GM12878 (cell line): Measurements from ENCODE around the gene MRPS27. TPM values are rescaled to one million over a fixed set of nuclear protein-coding genes. Genes with fewer than 3 reads are reported as not detected.

ENCODE experiments used
- ASH2L ChIP-seq: fragments of 300-600, 200-600 bp; sonication (generic); IDR thresholded peaks from 2 replicates; pipeline ENCODE4 v1.6.1; 2017; ENCODE audit warnings: low read depth, mild to moderate bottlenecking, borderline replicate concordance
- BRCA1 ChIP-seq: IDR thresholded peaks from 2 replicates; pipeline ENCODE4 v1.6.1; 2011; ENCODE audit warnings: low read depth, low read length, improper control_type of control experiment
- CBFB ChIP-seq: IDR thresholded peaks from 2 replicates; pipeline ENCODE4 v1.6.1; 2016; ENCODE audit warnings: antibody characterized with exemption, low read depth
- FOXK2 ChIP-seq: fragments of 450-650 bp; IDR thresholded peaks from 2 replicates; pipeline ENCODE4 v1.6.1; 2017; ENCODE audit warnings: mild to moderate bottlenecking, moderate library complexity
- FOXM1 ChIP-seq: IDR thresholded peaks from 2 replicates; pipeline ENCODE4 v1.6.1; 2012; ENCODE audit warnings: low read depth, mild to moderate bottlenecking, inconsistent platforms, low read length, moderate library complexity
- GABPA ChIP-seq: IDR thresholded peaks from 2 replicates; pipeline ENCODE4 v1.6.1; 2014; ENCODE audit warnings: antibody characterized with exemption, low read depth, mild to moderate bottlenecking, inconsistent platforms
- JUNB ChIP-seq: IDR thresholded peaks from 2 replicates; pipeline ENCODE4 v1.6.1; 2016; ENCODE audit warnings: antibody characterized with exemption, mild to moderate bottlenecking
- MTA2 ChIP-seq: fragments of 450-650 bp; IDR thresholded peaks from 2 replicates; pipeline ENCODE4 v1.6.1; 2016; ENCODE audit warnings: low read depth, mild to moderate bottlenecking, moderate library complexity
- NFIC ChIP-seq: IDR thresholded peaks from 2 replicates; pipeline ENCODE4 v1.6.1; 2012; ENCODE audit warnings: low read depth, mild to moderate bottlenecking, inconsistent platforms, low read length, moderate library complexity
- NR2C2 ChIP-seq: IDR thresholded peaks from 2 replicates; pipeline ENCODE4 v1.6.1; 2011; ENCODE audit warnings: borderline replicate concordance, low read depth; ENCODE audit not compliant: control insufficient read depth, insufficient read length
- PML ChIP-seq: IDR thresholded peaks from 2 replicates; pipeline ENCODE4 v1.6.1; 2012; ENCODE audit warnings: low read length, inconsistent platforms
- POLR2A ChIP-seq: IDR thresholded peaks from 2 replicates; pipeline ENCODE4 v1.6.1; 2011; ENCODE audit warnings: low read depth, mild to moderate bottlenecking, low read length
- POLR2AphosphoS5 ChIP-seq: IDR thresholded peaks from 2 replicates; pipeline ENCODE4 v1.6.1; 2011; ENCODE audit warnings: mild to moderate bottlenecking, low read length, inconsistent platforms
- POU2F2 ChIP-seq: IDR thresholded peaks from 3 replicates; pipeline ENCODE4 v1.6.1; 2011; ENCODE audit warnings: low read depth, mild to moderate bottlenecking, low read length, borderline replicate concordance
- SIN3A ChIP-seq: IDR thresholded peaks from 2 replicates; pipeline ENCODE4 v1.6.1; 2012; ENCODE audit warnings: low read depth, low read length, improper control_type of control experiment
- SREBF2 ChIP-seq: IDR thresholded peaks from 2 replicates; pipeline ENCODE4 v1.6.1; 2012; ENCODE audit warnings: mild to moderate bottlenecking, low read length
- TAF1 ChIP-seq: IDR thresholded peaks from 2 replicates; pipeline ENCODE4 v1.6.1; 2011; ENCODE audit warnings: mild to moderate bottlenecking, low read depth, low read length, borderline replicate concordance
- TCF3 ChIP-seq: IDR thresholded peaks from 2 replicates; pipeline ENCODE4 v1.6.1; 2012; ENCODE audit warnings: low read depth, mild to moderate bottlenecking, low read length, borderline replicate concordance; ENCODE audit not compliant: insufficient read depth
- YBX1 ChIP-seq: fragments of 450-650 bp; IDR thresholded peaks from 2 replicates; pipeline ENCODE4 v1.6.1; 2016; ENCODE audit warnings: antibody characterized with exemption
- ZNF622 ChIP-seq: fragments of 450-650 bp; IDR thresholded peaks from 2 replicates; pipeline ENCODE4 v1.6.1; 2017; ENCODE audit warnings: mild to moderate bottlenecking, inconsistent platforms
- polyA plus RNA-seq, 11 experiments: library from polyadenylated mRNA; depleted of rRNA in 4 of 11; unstranded in 6 of 11; stranded (reverse) in 5 of 11; fragments of >200 nt; fragmentation: Nextera tagmentation in 4 of 11; fragmentation: Illumina TruSeq in 1 of 11; extraction: Ambion mirVana in 4 of 11; extraction: Trizol in 1 of 11; gene quantifications; 1 replicate in 1 of 11; 2 replicates in 10 of 11; pipeline versions ENCODE4 v1.2.1 to v1.2.3, GENCODE V29; 2011 to 2016; ENCODE audit warnings: inconsistent platforms in 2 of 11, missing spikeins in 2 of 11, low read depth in 1 of 11
- total RNA-seq, 4 experiments: library from RNA; depleted of rRNA in 3 of 4; stranded (reverse); fragments of >200 nt in 3 of 4; fragmentation: Illumina TruSeq in 1 of 4; extraction: Trizol in 1 of 4; gene quantifications; 2 replicates each; pipeline versions ENCODE4 v1.2.1 to v1.2.3, GENCODE V29; 2013 to 2021
- TF ChIP-seq, protein P1 (sequence below): fragments of 450-650 bp; formaldehyde crosslinking; IDR thresholded peaks from 2 replicates; pipeline ENCODE4 v1.5.0; 2022; ENCODE audit warnings: mild to moderate bottlenecking, missing genetic modification characterization
- TF ChIP-seq, protein P2 (sequence below): IDR thresholded peaks from 2 replicates; pipeline ENCODE4 v1.6.1; 2012; ENCODE audit warnings: improper control_type of control experiment, low read depth, low read length; ENCODE audit not compliant: insufficient replicate concordance
- TF ChIP-seq, protein P3 (sequence below): fragments of 450-650 bp; IDR thresholded peaks from 2 replicates; pipeline ENCODE4 v1.6.1; 2017; ENCODE audit warnings: low read depth, mild to moderate bottlenecking, moderate library complexity

The MRPS27 gene
- total and polyA plus RNA-seq, 10 of the 15 experiments (the other 5 are each of a cell fraction or from before 2014, with no cell fraction given) = 61.0 to 128 (median 93.0) TPM

DNA sequence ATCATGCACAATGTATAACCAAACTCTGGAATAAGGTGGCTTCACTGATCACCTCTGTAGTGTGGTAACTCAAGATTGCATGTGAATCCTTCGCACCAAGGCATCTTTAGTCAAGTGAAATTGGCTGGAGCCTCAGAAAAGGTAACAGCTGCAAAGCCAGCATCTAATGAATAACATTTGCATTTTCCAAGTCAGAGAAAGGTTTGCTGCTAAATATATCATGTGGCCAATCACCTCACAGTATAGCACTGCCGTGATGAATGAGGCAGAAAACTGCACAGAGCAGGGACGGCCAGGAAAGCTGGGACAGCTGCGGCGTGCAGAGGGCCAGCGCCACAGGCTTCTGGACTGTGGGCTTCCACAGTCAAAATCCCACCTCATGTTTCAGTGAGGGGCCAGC lies 18.5 kb downstream of the MRPS27 start (continued):
- TF ChIP-seq POU2F2 (peak; percentile 58; the same call in 1 of the 3 replicates), TAF1 (0 out of 2 replicates have a peak, but pooled peaks have one; percentile 12), SIN3A (no peak), FOXK2 (no peak), NFIC (peak; percentile 51; the same call in 1 of the 2 replicates), ASH2L (no peak), GABPA (no peak), PML (0 out of 2 replicates have a peak, but pooled peaks have one; percentile 28), MTA2 (no peak), CBFB (0 out of 2 replicates have a peak, but pooled peaks have one; percentile 39), JUNB (no peak), ZNF622 (no peak), TCF3 (no peak), POLR2AphosphoS5 (peak; percentile 48; the same call in 1 of the 2 replicates), FOXM1 (0 out of 2 replicates have a peak, but pooled peaks have one; percentile 30), NR2C2 (no peak), SREBF2 (no peak), POLR2A (peak; percentile 57; the same call in 1 of the 2 replicates), BRCA1 (no peak), YBX1 (no peak)
- TF ChIP-seq, protein P1, sequence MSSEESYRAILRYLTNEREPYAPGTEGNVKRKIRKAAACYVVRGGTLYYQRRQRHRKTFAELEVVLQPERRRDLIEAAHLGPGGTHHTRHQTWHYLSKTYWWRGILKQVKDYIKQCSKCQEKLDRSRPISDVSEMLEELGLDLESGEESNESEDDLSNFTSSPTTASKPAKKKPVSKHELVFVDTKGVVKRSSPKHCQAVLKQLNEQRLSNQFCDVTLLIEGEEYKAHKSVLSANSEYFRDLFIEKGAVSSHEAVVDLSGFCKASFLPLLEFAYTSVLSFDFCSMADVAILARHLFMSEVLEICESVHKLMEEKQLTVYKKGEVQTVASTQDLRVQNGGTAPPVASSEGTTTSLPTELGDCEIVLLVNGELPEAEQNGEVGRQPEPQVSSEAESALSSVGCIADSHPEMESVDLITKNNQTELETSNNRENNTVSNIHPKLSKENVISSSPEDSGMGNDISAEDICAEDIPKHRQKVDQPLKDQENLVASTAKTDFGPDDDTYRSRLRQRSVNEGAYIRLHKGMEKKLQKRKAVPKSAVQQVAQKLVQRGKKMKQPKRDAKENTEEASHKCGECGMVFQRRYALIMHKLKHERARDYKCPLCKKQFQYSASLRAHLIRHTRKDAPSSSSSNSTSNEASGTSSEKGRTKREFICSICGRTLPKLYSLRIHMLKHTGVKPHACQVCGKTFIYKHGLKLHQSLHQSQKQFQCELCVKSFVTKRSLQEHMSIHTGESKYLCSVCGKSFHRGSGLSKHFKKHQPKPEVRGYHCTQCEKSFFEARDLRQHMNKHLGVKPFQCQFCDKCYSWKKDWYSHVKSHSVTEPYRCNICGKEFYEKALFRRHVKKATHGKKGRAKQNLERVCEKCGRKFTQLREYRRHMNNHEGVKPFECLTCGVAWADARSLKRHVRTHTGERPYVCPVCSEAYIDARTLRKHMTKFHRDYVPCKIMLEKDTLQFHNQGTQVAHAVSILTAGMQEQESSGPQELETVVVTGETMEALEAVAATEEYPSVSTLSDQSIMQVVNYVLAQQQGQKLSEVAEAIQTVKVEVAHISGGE (CRISPR knock-in tag) = no peak
- TF ChIP-seq, protein P2, sequence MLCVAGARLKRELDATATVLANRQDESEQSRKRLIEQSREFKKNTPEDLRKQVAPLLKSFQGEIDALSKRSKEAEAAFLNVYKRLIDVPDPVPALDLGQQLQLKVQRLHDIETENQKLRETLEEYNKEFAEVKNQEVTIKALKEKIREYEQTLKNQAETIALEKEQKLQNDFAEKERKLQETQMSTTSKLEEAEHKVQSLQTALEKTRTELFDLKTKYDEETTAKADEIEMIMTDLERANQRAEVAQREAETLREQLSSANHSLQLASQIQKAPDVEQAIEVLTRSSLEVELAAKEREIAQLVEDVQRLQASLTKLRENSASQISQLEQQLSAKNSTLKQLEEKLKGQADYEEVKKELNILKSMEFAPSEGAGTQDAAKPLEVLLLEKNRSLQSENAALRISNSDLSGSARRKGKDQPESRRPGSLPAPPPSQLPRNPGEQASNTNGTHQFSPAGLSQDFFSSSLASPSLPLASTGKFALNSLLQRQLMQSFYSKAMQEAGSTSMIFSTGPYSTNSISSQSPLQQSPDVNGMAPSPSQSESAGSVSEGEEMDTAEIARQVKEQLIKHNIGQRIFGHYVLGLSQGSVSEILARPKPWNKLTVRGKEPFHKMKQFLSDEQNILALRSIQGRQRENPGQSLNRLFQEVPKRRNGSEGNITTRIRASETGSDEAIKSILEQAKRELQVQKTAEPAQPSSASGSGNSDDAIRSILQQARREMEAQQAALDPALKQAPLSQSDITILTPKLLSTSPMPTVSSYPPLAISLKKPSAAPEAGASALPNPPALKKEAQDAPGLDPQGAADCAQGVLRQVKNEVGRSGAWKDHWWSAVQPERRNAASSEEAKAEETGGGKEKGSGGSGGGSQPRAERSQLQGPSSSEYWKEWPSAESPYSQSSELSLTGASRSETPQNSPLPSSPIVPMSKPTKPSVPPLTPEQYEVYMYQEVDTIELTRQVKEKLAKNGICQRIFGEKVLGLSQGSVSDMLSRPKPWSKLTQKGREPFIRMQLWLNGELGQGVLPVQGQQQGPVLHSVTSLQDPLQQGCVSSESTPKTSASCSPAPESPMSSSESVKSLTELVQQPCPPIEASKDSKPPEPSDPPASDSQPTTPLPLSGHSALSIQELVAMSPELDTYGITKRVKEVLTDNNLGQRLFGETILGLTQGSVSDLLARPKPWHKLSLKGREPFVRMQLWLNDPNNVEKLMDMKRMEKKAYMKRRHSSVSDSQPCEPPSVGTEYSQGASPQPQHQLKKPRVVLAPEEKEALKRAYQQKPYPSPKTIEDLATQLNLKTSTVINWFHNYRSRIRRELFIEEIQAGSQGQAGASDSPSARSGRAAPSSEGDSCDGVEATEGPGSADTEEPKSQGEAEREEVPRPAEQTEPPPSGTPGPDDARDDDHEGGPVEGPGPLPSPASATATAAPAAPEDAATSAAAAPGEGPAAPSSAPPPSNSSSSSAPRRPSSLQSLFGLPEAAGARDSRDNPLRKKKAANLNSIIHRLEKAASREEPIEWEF = no peak
- TF ChIP-seq, protein P3, sequence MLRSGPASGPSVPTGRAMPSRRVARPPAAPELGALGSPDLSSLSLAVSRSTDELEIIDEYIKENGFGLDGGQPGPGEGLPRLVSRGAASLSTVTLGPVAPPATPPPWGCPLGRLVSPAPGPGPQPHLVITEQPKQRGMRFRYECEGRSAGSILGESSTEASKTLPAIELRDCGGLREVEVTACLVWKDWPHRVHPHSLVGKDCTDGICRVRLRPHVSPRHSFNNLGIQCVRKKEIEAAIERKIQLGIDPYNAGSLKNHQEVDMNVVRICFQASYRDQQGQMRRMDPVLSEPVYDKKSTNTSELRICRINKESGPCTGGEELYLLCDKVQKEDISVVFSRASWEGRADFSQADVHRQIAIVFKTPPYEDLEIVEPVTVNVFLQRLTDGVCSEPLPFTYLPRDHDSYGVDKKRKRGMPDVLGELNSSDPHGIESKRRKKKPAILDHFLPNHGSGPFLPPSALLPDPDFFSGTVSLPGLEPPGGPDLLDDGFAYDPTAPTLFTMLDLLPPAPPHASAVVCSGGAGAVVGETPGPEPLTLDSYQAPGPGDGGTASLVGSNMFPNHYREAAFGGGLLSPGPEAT = 0 out of 2 replicates have a peak, but pooled peaks have one; percentile 18
